Gastrocnemius medialis (tissue), 4 donors: ENCODE data around the gene KRAS. TPM values are rescaled to one million over a fixed set of nuclear protein-coding genes. Genes with fewer than 3 reads are reported as not detected.

Experiments
- ATAC-seq, 2 donors: fragments of 150-250 bp; one replicate each; pipeline ENCODE4 v1.9.1; 2016
- DNase-seq, 2 donors: peaks; one replicate each; pipeline ENCODE4 v3.0.0-alpha.2; 2019
- H3K27ac ChIP-seq, 4 donors: fragments of 200-600 bp; sonication (generic); 1 replicate in 1 of 4; 2 replicates in 3 of 4; pipeline ENCODE4 v1.5.1; 2016 to 2018; ENCODE audit warnings: mild to moderate bottlenecking in 2 of 4, moderate library complexity in 1 of 4
- H3K27me3 ChIP-seq, 3 donors: fragments of 200-600 bp; sonication (generic) in 2 of 3; 1 replicate in 1 of 3; 2 replicates in 2 of 3; pipeline versions ENCODE4 v1.5.1 to v1.6.0; 2016 to 2019; ENCODE audit warnings: mild to moderate bottlenecking in 1 of 3, moderate library complexity in 1 of 3
- H3K36me3 ChIP-seq, 2 donors: fragments of 200-600 bp; sonication (generic) in 1 of 2; one replicate each; pipeline ENCODE4 v1.5.1; 2017 to 2018
- H3K4me1 ChIP-seq, 2 donors: fragments of 200-600 bp; sonication (generic) in 1 of 2; one replicate each; pipeline ENCODE4 v1.5.1; 2016 to 2017; ENCODE audit warnings: mild to moderate bottlenecking in 2 of 2
- H3K4me3 ChIP-seq, 4 donors: fragments of 200-600 bp; sonication (generic) in 3 of 4; 1 replicate in 1 of 4; 2 replicates in 3 of 4; pipeline ENCODE4 v1.5.1; 2016 to 2019; ENCODE audit warnings: mild to moderate bottlenecking in 2 of 4
- H3K9me3 ChIP-seq, 3 donors: fragments of 200-600 bp; sonication (generic) in 2 of 3; 1 replicate in 1 of 3; 2 replicates in 2 of 3; pipeline ENCODE4 v1.5.1; 2016 to 2019
- POLR2A ChIP-seq, 2 donors: fragments of 450-650 bp; IDR thresholded peaks; one replicate each; pipeline ENCODE4 v1.6.1; 2017; ENCODE audit warnings: antibody characterized with exemption in 2 of 2, mild to moderate bottlenecking in 2 of 2, moderate library complexity in 2 of 2
- in situ Hi-C, 4 donors: fragments of 200-750 bp; cut with MboI; loops; one replicate each; pipeline versions ENCODE4 v1.15.0 to v1.8.0; 2017; ENCODE audit warnings: low sequenced_read_pairs in 4 of 4
- intact Hi-C: fragments of 100-400 bp; cut with DNase I; formaldehyde crosslinking; loops from one replicate; pipeline ENCODE4 v1.15.1; 2023; ENCODE audit warnings: low total_unique reads
- total RNA-seq, 4 donors: library from RNA; depleted of rRNA; stranded (reverse); fragments of >200 nt; gene quantifications; one replicate each; pipeline versions ENCODE4 v1.1.0 to v1.2.3, GENCODE V29; 2016
- TF ChIP-seq, protein P1 (sequence below), 5 experiments: fragments of 450-650 bp in 3 of 5; fragments of 200-600 bp in 2 of 5; sonication (generic) in 2 of 5; IDR thresholded peaks in 4 of 5; conservative IDR thresholded peaks in 1 of 5; 1 replicate in 4 of 5; 2 replicates in 1 of 5; pipeline ENCODE4 v1.5.1; 2016 to 2019; ENCODE audit warnings: antibody characterized with exemption in 5 of 5, mild to moderate bottlenecking in 3 of 5, moderate library complexity in 3 of 5

KRAS gene
- total RNA-seq, 4 donors from 2014 or later: 7.0 to 9.5 (median 8.0) TPM

- in situ Hi-C loops: no loop called here
- no peak for DNase-seq
- H3K36me3 ChIP-seq: no peaks in the 10 kb centered on the region
- H3K27me3 ChIP-seq: no peaks in the 10 kb centered on the region
- H3K4me1 ChIP-seq: peaks cover 0 to 4% of the 10 kb centered on the region in 2 donors
- TF ChIP-seq POLR2A (IDR thresholded peaks at IDR 0.05): no peak
- TF ChIP-seq, protein P1, sequence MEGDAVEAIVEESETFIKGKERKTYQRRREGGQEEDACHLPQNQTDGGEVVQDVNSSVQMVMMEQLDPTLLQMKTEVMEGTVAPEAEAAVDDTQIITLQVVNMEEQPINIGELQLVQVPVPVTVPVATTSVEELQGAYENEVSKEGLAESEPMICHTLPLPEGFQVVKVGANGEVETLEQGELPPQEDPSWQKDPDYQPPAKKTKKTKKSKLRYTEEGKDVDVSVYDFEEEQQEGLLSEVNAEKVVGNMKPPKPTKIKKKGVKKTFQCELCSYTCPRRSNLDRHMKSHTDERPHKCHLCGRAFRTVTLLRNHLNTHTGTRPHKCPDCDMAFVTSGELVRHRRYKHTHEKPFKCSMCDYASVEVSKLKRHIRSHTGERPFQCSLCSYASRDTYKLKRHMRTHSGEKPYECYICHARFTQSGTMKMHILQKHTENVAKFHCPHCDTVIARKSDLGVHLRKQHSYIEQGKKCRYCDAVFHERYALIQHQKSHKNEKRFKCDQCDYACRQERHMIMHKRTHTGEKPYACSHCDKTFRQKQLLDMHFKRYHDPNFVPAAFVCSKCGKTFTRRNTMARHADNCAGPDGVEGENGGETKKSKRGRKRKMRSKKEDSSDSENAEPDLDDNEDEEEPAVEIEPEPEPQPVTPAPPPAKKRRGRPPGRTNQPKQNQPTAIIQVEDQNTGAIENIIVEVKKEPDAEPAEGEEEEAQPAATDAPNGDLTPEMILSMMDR (IDR thresholded peaks at IDR 0.05 in 4 of 5, conservative IDR thresholded peaks at IDR 0.05 in 1 of 5): no peak
- ATAC-seq: no peak
- no peaks in the 10 kb centered on the region for H3K9me3 ChIP-seq
- H3K4me3 ChIP-seq: no peak overlapping the region
- intact Hi-C loops: no loop called here
- H3K27ac ChIP-seq: no peak overlapping the region
Measured at GRCh38 chr12:25186788-25187402, 63.8 kb downstream of the KRAS start.

GRCh38 chr12:25186038-25186787 is 64.5 kb downstream of the KRAS start:
- TF ChIP-seq, protein P1 (IDR thresholded peaks at IDR 0.05 in 4 of 5, conservative IDR thresholded peaks at IDR 0.05 in 1 of 5): no peak
- no peak for TF ChIP-seq POLR2A (IDR thresholded peaks at IDR 0.05)
- Histone ChIP-seq H3K27me3 (no peaks in the 10 kb centered on the region), H3K4me1 (peaks cover 0 to 4% of the 10 kb centered on the region in 2 donors), H3K9me3 (no peaks in the 10 kb centered on the region), H3K36me3 (no peaks in the 10 kb centered on the region), H3K4me3 (no peak overlapping the region), H3K27ac (no peak overlapping the region)
- in situ Hi-C loops (no loop called here), intact Hi-C loops (no loop called here)
- DNase-seq (no peak), ATAC-seq (no peak)

DNA sequence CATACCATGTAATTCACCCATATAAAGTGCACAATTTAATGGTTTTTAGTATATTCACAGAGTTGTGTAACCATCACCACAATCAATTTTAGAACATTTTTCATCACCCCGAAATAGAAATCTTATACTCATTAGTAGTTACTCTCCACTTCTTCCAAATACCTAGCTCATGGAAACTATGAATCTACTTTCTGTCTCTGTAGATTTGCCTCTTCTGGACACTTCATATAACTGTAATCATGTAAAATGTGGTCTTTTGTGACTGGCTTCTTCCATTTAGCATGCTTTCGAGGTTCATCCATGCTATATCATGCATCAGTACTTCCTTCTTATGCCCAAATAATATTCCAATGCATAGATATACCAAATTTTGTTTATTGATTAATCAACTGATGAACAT is 66.6 kb downstream of the KRAS start:
- in situ Hi-C loops (no loop called here), intact Hi-C loops (no loop called here)
- Histone ChIP-seq H3K9me3 (no peaks in the 10 kb centered on the region), H3K4me3 (no peak overlapping the region), H3K27ac (no peak overlapping the region), H3K36me3 (no peaks in the 10 kb centered on the region), H3K27me3 (no peaks in the 10 kb centered on the region), H3K4me1 (peaks cover 0 to 4% of the 10 kb centered on the region in 2 donors)
- ATAC-seq: no peak
- no peak for DNase-seq
- TF ChIP-seq, protein P1 (IDR thresholded peaks at IDR 0.05 in 4 of 5, conservative IDR thresholded peaks at IDR 0.05 in 1 of 5): no peak
- no peak for TF ChIP-seq POLR2A (IDR thresholded peaks at IDR 0.05)

GRCh38 chr12:25182765-25183164 is 68.0 kb downstream of the KRAS start:
- in situ Hi-C loops: no loop called here
- no peaks in the 10 kb centered on the region for H3K27me3 ChIP-seq
- H3K4me3 ChIP-seq: no peak overlapping the region
- TF ChIP-seq, protein P1 (IDR thresholded peaks at IDR 0.05 in 4 of 5, conservative IDR thresholded peaks at IDR 0.05 in 1 of 5): no peak
- TF ChIP-seq POLR2A (IDR thresholded peaks at IDR 0.05): no peak
- intact Hi-C loops: no loop called here
- DNase-seq (no peak), ATAC-seq (no peak)
- no peaks in the 10 kb centered on the region for H3K36me3 ChIP-seq
- peaks cover 0 to 4% of the 10 kb centered on the region in 2 donors for H3K4me1 ChIP-seq
- peaks cover 0 to 4% (median 0%) of the 10 kb centered on the region in 3 donors for H3K9me3 ChIP-seq
- no peak overlapping the region for H3K27ac ChIP-seq
